ENCODE measurements around the gene CYP2D6. TPM values are rescaled to one million over a fixed set of nuclear protein-coding genes. Genes with fewer than 3 reads are reported as not detected.

CYP2D6 gene
- total and polyA plus RNA-seq, 2 of the 8 experiments (the other 6 are each of a cell fraction or from before 2014, with no cell fraction given) = 0.93 to 1.7 TPM

GRCh38 chr22:42171417-42171816, 40.8 kb upstream of the CYP2D6 start:
- FAIRE-seq = no peak
- no peaks in the 10 kb centered on the region for H3K9me3 ChIP-seq (ENCODE audit: insufficient read depth in 2 of 2, low read depth in 1 of 2, low read length in 1 of 2)
- H3K4ac ChIP-seq (replicated peaks; ENCODE audit: insufficient read length, low read depth, low read length) = no peak overlapping the region
- no peaks in the 10 kb centered on the region for H3K27me3 ChIP-seq (replicated peaks in 1 of 4; ENCODE audit: control insufficient read depth in 3 of 4, extremely low read depth in 1 of 4, insufficient read depth in 3 of 4, low read length in 3 of 4)
- no peak overlapping the region for H2BK15ac ChIP-seq (ENCODE audit: low read length)
- H4K91ac ChIP-seq (replicated peaks; ENCODE audit: insufficient read length, low read length) = no peak overlapping the region
- H3K23ac ChIP-seq (ENCODE audit: insufficient read length) = no peak overlapping the region
- peaks cover 10 to 18% of the 10 kb centered on the region in 2 experiments for H4K20me1 ChIP-seq (replicated peaks in 1 of 2; ENCODE audit: control insufficient read depth in 1 of 2, insufficient read depth in 2 of 2, low read length in 2 of 2)
- no peak overlapping the region for H2AK5ac ChIP-seq (ENCODE audit: low read depth, low read length)
- H2BK12ac ChIP-seq (ENCODE audit: low read depth, low read length) = no peak overlapping the region
- POLR2A ChIA-PET (ENCODE audit: partially characterized antibody) = interaction anchor here (0.7 to 2.2 kb wide), 2 partner anchors 9 to 102 kb away, joined by 3 to 4 read pairs; no protein-coding TSS in a partner anchor
- CTCF ChIA-PET (ENCODE audit: partially characterized antibody) = interaction anchor here (0.7 to 3.1 kb wide), 16 partner anchors 9 to 292 kb away, joined by 3 to 41 read pairs (median 5); no protein-coding TSS in a partner anchor
- peaks cover 0 to 17% of the 10 kb centered on the region in 2 experiments; a peak in 2 of 4 replicates for H3K79me2 ChIP-seq (ENCODE audit: control insufficient read depth in 1 of 2, insufficient read depth in 2 of 2, low read length in 2 of 2)
- no peak for TF ChIP-seq CHD2 (IDR thresholded peaks at IDR 0.05; ENCODE audit: low read length)
- H3K36me3 ChIP-seq (ENCODE audit: control insufficient read depth in 2 of 4, insufficient read depth in 4 of 4, low read length in 3 of 4) = no peaks in the 10 kb centered on the region
- H2BK5ac ChIP-seq (ENCODE audit: low read depth, low read length) = no peak overlapping the region
- no peak overlapping the region for H2BK120ac ChIP-seq (replicated peaks; ENCODE audit: low read depth, low read length)
- H3K79me1 ChIP-seq (ENCODE audit: low read depth, low read length) = peaks cover 10% of the 10 kb centered on the region; the same call in 1 of the 2 replicates
- no peak overlapping the region for H3K18ac ChIP-seq (ENCODE audit: extremely low read depth, low read length)
- no peak overlapping the region for H3K4me3 ChIP-seq (ENCODE audit: extremely low read depth in 1 of 4, insufficient read depth in 2 of 4, low read depth in 3 of 4, low read length in 4 of 4)
- no peak overlapping the region for H4K8ac ChIP-seq (ENCODE audit: extremely low read depth, insufficient read depth, low read length)
- no peaks in the 10 kb centered on the region for H3K23me2 ChIP-seq (ENCODE audit: low read depth, low read length)
- no peak overlapping the region for H4K5ac ChIP-seq (ENCODE audit: insufficient read length, low read depth, low read length)
- WGBS, 2 experiments (ENCODE audit: extremely low coverage in 1 of 2, insufficient coverage in 1 of 2, insufficient read length in 1 of 2, insufficient replicate concordance in 2 of 2, low coverage in 1 of 2, low lambda C conversion rate in 2 of 2, missing lambda C conversion rate in 1 of 2) = 85% methylated on average over 5 of the region's 5 CpGs; no CpG with 5 or more reads in 1 of the 2 experiments
- H3K14ac ChIP-seq (ENCODE audit: insufficient read length) = no peak overlapping the region
- no peak overlapping the region for H3K56ac ChIP-seq (replicated peaks; ENCODE audit: insufficient read length, low read depth, low read length)
- no peak overlapping the region for H3K4me2 ChIP-seq (ENCODE audit: insufficient read depth in 1 of 2, low read depth in 2 of 2, low read length in 2 of 2)
- no peak overlapping the region for H3K9ac ChIP-seq (replicated peaks in 1 of 4; ENCODE audit: extremely low read depth in 1 of 4, low read depth in 3 of 4, low read length in 3 of 4)
- no peak overlapping the region for H2AFZ ChIP-seq (ENCODE audit: low read length)
- no peak for DNase-seq (ENCODE audit: low read depth in 1 of 2, low spot score in 2 of 2)
- H3K27ac ChIP-seq (ENCODE audit: low read depth, low read length) = no peak overlapping the region
- peaks cover 0 to 5% (median 1%) of the 10 kb centered on the region in 4 experiments; a peak in 3 of 7 replicates for H3K4me1 ChIP-seq (replicated peaks in 1 of 4; ENCODE audit: control insufficient read depth in 3 of 4, insufficient read depth in 4 of 4, low read length in 3 of 4)
- no peak overlapping the region for H2BK20ac ChIP-seq (ENCODE audit: low read length)

Data from H1 (cell line).